ENCODE measurements around the gene HINT3. TPM values are rescaled to one million over a fixed set of nuclear protein-coding genes. Genes with fewer than 3 reads are reported as not detected.
A peak's percentile ranks its signal among the peaks of the same experiment; 100 is the strongest.
"Not testable (repeated sequence)": the region's sequence is repeated elsewhere in the genome, so short reads cannot be mapped to it uniquely, and the experiment has no call there.

The HINT3 gene
- polyA plus RNA-seq, 3 donors = 32.4 to 37.1 (median 35.6) TPM

DNA sequence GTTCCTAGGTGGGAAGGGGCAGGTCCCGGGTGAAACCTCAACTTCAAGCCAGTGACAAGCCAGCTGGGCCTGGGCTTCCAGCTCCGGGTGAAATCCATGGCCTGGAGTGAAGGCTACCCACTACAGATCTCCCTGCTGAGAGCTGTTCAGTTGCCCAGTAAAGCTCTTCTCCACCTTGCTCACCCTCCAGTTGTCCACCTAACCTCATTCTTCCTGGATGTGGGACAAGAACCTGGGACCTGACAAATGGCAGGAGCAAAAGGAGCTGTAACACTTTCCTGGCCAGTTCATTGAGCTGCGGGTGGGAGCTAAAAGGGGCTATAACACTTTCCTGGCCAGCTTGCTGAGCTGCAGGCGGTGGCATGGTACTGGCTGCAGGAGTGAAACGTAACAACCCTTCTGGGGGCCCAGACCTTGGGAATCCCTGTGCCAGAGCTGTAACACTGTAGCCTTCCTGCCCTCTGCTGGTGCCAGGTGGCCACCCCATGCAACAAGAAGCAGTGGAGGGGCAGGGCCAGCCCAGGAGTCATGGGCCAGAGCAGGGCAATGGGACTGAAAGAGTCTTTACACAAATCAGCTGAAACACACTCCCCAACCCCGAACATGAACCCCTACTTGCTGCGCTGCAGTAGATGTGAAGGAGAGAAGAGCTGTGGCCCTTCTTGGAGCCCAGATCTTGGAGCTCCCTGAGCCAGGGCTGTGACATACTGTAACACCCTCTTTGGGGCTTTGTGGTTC lies 3.6 kb upstream of the HINT3 start:
- DNase-seq (ENCODE audit: extremely low read depth in 1 of 11, low read depth in 9 of 11, low spot score in 4 of 11) = no peak

DNA sequence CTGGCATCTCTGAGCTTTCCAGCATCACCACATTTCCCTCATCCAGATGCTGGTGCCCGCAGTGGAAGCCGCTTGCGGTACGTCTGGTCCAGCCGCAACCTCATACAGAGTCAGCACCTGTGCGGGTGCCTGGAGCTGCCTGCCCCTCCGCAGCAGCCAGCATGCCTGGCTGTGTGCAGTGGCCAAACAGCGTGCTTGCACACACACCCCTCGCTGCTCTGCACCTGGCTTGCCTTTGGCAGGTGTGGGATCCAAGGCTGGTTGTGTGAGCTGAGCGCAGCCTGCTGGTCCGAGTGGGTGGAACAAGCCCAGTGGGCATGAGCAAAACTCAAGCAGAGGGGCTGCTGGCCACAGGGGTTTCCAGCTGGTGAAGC lies 3.1 kb upstream of the HINT3 start:
- DNase-seq (ENCODE audit: extremely low read depth in 1 of 11, low read depth in 9 of 11, low spot score in 4 of 11) = no peak

DNA sequence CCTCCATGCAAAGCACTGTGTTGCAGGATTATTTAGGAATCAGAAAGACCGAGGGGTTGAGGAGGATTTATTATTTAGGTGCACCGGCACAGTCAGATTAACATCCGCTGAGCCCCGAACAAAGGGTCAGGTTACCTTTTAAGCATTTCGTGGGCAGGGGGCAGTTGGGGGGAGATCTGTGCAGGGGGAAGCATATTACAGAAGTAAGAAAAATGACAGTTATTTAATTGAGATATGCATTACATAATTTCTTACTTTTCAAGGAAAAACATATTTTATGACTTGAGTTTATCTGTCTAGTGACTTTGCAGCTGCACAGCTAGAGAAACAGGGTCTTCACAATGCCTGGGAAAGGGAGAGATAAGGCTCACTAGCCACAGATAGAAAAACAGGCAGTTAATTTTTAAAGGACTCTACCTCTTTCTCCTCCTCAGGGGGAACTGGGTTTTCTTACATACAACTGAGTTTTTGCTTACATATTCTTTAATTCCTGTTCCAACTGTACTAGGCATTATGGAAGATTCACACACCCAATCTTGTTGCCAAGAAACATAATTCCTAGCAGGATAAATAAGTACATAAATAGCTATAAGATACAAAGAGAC lies 1.7 kb upstream of the HINT3 start:
- no peak for DNase-seq (ENCODE audit: extremely low read depth in 1 of 11, low read depth in 9 of 11, low spot score in 4 of 11)

DNA sequence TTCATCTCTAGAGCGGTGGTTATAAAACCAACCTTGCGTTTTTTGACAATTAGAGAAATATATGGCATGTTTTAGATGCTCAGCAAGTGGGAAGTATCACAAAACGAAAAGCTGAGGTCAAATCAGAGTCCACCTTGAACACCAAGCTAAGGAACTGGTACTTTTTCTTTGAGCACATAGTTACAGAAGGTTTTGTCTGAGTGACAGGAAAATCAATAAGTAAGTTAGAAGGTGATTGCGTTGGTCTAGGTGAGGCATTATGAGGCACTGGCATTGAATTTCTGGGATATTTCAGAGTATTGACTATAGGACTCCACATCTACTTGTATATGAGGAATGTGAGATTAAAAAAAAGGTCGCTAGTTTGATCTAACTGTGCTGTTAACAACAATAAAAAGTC lies 597 bp upstream of the HINT3 start:
- no peak for DNase-seq (ENCODE audit: extremely low read depth in 1 of 11, low read depth in 9 of 11, low spot score in 4 of 11)

DNA sequence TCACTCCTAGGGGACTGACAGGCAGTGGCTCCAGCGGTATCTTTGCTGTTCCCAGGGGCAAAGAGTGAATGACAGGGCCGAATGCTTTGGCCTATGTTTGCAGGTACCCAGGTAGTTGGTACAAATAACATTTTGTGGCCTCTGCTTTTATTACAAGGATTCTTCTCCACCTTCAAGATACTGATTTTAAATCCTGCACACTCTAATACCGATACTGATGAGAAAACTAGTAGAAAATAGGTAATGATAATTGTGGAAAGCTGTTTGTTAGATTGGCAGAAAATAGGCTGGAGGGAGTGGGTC lies 772 bp downstream of the HINT3 start:
- DNase-seq (ENCODE audit: extremely low read depth in 1 of 11, low read depth in 9 of 11, low spot score in 4 of 11) = no peak

DNA sequence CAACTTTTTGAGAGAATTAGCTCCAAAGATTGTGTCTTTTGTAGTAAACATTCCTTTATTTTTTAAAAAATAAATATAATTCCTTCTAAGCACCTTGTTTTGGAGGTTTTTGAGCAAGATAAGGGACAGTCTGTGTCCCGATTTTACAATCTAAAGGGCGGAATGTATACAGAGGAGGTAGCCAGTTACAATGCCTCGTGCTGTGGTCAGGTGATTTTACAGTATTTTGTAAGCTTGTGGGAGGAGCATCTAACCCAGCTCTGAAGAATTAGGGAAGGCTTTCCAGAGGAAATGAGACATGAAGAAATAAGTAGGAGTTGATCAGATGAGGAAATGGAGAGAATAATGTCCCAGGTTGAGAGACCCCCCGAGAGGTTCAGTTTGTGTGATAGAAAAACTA lies 1.3 kb downstream of the HINT3 start:
- DNase-seq (ENCODE audit: extremely low read depth in 1 of 11, low read depth in 9 of 11, low spot score in 4 of 11) = peak in 4 of 11 donors; percentile 47 to 66 (median 54)

DNA sequence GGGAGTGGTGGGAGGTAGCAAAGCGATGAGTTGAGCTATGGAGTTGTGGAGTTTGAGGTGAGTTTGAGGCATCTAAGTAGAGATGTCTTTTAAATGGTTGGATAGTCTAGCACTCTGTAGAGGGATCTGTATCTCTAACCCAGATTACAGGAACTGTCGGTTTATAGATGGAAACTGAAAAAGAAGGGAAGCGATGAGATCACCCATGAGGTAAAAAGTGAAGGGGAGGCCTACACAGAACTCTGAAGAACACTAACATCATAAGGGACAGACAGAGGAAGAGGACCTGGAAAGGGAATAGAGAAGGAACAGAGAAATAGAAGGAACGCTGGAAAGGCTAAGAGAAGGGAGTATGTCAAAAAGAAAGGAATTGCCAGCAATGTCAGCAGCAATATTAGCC lies 2.5 kb downstream of the HINT3 start:
- no peak for DNase-seq (ENCODE audit: extremely low read depth in 1 of 11, low read depth in 9 of 11, low spot score in 4 of 11)

DNA sequence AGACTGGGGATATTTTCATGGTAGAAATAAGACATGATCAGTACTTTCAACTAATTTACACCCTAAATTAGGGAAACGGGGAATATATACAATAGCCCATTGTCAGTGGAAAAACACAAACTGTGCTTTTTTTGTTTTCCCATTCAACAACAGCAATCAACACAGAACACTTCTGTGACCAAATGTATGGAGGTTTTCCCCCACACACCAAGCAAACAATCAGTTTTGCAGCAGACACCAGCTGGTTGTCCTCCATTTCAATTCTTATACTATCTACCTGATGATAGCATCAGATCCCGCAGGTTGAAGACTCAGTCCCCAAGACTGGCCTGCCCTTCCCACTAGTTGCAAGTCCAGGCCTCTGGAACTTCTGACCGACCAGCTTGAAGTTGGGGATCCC lies 4.5 kb downstream of the HINT3 start:
- no peak for DNase-seq (ENCODE audit: extremely low read depth in 1 of 11, low read depth in 9 of 11, low spot score in 4 of 11)

DNA sequence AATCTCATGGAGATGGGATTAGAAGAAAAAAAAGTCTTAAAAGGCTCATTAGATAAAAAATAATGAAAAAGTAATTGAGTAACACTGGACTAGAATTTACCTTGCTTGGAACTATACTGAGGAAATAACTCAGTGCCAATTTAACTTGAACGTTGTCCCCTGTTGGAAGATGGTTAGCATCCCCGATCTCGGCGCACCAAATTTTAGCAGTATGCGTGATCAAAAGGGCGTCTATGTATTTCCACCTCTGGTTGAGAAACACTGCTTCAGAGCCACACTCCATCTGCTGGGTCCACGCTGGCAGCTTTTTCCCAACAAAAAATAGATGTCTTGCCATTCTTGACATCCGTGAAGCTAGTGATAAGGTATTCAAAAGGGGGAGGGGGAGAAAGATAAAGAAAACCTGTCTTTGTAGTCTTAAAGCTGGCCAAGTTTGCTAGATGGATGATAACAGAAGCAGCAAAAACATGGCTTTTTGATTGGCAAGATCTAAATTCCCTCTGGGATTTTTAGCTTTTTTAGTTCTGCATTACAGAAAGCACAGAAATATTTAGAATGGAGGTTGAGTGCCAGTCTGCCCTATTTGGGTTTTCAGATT lies 6.4 kb downstream of the HINT3 start:
- DNase-seq (ENCODE audit: extremely low read depth in 1 of 11, low read depth in 9 of 11, low spot score in 4 of 11) = no peak

DNA sequence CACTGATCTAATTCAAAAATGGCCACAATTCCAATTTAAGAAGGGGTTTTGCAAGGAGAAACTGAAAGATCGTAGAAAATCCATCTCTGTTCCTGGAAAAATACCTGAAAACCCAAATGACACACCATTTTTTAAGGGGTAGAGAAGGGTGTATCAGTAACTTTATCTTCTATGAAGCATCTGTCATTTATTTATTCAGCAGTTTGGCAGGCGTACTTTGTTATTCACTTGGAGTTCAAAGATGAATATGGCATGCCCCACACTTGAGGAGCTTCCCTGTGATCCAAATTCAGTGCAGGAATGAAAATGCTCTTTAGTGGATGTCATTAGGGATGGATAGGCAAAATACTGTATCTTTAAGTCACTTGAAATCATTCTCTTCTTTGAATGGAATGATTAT lies 7.2 kb downstream of the HINT3 start:
- no peak for DNase-seq (ENCODE audit: extremely low read depth in 1 of 11, low read depth in 9 of 11, low spot score in 4 of 11)

DNA sequence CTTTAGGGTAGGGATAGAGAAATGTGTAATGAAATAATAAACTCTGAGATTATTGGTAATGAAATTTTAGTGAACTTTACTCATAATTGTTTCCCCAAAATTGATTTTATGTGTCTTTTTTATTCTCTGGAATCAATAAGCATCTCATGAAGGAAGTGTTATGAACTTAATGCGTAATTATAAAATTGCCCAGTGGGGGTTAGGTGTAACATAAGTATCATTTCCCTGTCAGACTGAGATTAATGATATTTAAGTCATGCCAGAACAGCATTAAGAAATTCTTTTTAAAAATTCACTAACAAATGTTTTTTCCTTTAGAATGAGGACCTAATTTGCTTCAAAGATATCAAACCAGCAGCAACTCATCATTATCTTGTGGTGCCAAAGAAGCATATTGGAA lies 10.0 kb downstream of the HINT3 start:
- no peak for DNase-seq (ENCODE audit: extremely low read depth in 1 of 11, low read depth in 9 of 11, low spot score in 4 of 11)

DNA sequence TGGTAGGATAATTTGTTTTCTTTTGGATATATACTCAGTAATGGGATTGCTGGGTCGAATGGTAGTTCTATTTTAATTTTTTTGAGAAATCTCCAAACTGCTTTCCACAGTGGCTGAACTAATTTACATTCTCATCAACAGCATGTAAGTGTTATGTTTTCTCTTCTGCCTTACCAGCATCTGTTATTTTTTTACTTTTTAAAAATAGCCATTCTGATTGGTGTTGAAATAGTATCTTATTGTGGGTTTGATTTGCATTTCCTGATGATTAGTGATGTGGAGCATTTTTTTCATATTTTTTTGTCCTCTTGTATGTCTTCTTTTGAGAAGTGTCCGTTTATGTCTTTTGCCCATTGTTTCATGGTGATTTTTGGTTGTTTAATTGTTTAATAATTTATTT lies 11.9 kb downstream of the HINT3 start:
- no peak for DNase-seq (ENCODE audit: extremely low read depth in 1 of 11, low read depth in 9 of 11, low spot score in 4 of 11)

DNA sequence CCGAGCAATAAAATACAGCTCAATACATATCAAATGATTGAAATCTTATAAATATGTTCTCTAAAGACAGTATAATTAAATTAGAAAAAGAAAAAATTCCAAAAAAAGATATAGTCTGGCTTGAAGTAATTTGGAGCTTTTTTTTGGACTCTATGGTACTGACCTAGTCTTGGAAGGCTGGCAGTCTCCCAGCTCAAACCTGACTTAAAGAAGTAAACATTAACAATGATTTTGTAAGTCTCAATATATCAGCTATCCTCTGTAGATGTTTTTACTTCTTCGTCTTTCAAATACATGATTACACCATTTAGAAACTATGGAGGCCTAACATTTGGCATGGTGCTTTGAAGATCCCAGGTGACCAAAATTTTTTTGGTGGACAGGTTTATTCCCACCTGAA lies 14.2 kb downstream of the HINT3 start:
- DNase-seq (ENCODE audit: extremely low read depth in 1 of 11, low read depth in 9 of 11, low spot score in 4 of 11) = no peak

DNA sequence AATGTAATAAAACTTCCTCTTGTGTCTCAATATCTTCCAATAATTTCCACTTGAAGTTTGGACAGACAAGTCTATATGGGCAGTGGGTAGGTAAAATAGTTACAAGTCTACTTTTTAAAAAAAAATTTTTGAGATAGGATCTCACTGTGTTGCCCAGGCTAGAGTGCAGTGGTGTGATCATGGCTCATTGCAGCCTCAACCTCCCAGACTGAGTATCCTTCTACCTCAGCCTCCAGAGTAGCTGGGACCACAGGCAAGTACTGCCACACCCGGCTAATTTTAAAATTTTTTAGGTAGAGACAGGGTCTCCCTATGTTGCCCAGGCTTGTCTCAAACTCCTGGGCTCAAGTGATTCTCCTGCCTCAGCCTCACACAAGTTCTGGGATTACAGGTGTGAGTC lies 15.9 kb downstream of the HINT3 start:
- DNase-seq (ENCODE audit: extremely low read depth in 1 of 11, low read depth in 9 of 11, low spot score in 4 of 11) = not testable (repeated sequence)

DNA sequence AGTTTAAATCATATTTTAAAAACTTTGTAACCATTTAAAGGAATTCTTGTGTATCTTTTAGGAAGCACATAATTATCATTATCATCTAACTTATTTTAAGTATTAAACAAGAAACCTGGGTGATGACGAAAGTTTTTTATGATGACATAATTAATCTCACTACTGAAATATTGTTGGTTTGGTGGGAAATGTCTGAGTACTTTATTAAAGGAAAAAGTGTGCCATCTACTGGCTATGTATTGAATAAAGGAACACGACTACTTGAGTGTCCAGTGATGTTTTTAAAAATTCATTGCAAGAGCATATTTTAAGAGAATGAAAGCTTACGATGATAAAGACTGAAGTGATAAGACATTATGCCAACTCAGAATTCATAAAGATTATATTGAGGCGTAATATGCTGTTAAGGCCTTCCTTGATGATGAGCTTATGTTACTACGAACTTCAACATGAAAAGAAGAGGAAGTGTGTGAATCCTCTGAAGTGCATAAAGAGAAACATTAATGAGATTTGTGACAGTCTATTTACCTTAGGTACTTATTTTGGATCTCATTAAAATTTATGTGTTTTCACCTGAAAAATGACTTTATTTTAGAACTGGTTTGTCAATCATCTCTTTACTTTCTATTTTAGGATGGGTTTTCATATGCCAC lies 17.8 kb downstream of the HINT3 start:
- peak in 2 of 11 donors; percentile 30 to 55 for DNase-seq (ENCODE audit: extremely low read depth in 1 of 11, low read depth in 9 of 11, low spot score in 4 of 11)

DNA sequence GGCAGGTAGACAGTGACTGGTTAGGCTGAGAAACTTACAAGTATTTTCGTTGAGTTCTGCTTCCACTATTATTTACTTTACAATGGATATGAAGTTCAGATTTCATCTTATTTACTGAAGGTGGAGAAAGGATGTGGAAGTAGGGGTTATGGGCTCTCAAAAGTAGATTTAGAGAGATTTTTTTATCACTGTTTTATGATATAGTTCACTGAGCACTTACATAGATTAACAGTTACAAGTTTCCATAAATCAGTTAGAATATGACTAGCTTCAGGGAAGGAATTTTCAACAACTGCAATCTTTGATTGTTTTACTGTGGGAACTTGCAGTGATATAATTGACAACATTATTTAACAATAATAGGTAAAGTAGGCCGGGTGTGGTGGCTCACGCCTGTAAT lies 22.5 kb downstream of the HINT3 start:
- no peak for DNase-seq (ENCODE audit: extremely low read depth in 1 of 11, low read depth in 9 of 11, low spot score in 4 of 11)

DNA sequence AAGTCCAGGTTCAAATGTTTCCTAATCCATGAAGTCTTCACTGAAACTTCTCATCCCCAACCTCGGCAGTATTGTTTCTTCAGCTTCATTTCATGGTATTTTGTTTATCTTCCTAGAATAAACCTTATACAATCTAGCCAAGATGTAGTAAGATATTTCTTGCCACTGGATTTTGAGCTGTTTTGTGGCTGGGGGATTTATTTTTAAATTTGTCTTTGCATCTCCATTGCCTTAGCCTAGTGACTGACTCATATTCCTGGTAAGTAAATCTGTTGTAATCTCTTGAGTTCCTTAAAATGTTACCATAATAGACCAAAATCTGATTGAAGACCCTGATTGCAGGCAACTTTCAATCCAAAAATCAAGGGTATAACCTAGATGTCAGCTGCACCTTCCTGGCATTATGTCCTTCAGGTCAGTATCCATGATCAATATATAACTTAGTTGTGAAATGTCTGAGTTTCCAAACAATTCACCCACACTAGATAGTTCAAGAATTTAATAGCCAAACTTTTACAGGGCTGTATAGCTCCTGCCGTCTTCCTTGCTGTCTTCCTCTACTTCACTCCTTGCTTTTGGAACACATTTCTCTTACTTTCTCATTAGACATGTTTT lies 25.1 kb downstream of the HINT3 start:
- no peak for DNase-seq (ENCODE audit: extremely low read depth in 1 of 11, low read depth in 9 of 11, low spot score in 4 of 11)

DNA sequence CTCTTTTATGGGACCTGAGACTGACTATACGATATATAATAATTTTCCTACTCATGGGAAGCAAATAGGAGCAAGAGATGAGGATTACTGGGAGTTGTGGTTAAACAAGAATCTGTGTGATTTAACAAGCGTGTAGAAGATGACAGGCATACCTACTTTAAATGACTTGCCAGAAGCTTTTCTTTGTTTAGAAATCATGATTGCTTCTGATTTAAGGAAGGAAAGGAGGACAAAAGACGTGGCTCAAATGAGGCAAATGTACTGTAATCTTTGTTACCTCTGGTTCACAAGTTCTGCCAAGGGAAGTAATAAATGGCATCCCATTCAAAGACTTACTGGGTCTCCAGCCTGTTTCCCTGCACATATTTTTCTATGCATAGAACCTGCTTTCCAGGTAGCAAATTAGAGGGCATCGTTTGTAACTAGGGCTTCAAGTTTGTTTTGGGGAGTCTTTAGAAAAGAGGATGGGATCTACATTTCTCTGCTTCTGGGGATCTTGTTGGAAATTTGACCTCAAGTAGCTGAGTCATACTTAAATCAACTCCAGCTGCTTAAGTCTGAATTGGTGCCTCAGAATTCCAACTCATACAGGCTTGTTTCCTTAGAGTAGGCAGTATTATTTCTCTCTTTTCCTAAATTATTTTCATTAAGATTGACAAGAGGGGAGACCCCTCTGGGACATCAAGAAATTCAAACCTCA lies 26.8 kb downstream of the HINT3 start:
- no peak for DNase-seq (ENCODE audit: extremely low read depth in 1 of 11, low read depth in 9 of 11, low spot score in 4 of 11)

DNA sequence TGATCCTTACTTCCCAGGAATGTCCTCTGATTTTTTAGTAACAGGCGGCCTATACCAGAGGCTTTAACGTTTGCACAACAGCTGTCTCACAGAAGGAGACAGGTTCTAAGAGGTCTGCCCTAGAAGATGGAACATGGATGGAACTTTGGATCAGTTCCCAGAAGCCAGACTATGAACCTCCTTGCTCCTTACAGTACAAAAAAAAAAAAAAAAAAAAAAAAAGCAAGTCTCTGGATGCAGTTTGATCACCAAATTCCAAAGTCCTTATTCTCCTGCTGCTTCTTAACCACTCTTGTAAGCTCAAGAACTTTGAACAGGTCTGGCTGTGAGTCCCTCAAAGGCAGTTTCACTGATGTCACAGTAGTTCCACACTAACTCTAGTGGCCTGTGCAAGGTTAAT lies 27.7 kb downstream of the HINT3 start:
- no peak for DNase-seq (ENCODE audit: extremely low read depth in 1 of 11, low read depth in 9 of 11, low spot score in 4 of 11)
